Measurements from ENCODE around the gene ADCY1.

DNA sequence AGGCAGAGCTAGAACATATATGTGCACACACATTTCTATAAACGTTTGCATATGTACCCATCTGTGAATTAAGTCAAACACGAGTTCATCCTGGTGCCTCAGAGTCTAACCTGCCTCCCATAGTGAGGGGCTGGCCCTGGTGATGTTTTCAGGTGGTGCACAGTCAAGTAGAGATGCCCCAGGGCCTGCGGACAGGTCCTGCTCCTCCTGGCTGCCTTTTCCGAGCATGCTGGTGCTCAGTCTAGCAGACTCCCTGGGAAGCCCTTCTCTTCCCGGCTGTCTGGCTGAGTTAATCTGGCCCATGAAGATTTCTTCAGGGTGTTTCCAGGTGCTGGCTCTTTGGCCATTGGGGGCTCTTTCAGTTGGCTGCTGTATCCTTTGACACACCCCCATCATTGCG is 14.3 kb downstream of the ADCY1 start:
- TF ChIP-seq, protein P1, sequence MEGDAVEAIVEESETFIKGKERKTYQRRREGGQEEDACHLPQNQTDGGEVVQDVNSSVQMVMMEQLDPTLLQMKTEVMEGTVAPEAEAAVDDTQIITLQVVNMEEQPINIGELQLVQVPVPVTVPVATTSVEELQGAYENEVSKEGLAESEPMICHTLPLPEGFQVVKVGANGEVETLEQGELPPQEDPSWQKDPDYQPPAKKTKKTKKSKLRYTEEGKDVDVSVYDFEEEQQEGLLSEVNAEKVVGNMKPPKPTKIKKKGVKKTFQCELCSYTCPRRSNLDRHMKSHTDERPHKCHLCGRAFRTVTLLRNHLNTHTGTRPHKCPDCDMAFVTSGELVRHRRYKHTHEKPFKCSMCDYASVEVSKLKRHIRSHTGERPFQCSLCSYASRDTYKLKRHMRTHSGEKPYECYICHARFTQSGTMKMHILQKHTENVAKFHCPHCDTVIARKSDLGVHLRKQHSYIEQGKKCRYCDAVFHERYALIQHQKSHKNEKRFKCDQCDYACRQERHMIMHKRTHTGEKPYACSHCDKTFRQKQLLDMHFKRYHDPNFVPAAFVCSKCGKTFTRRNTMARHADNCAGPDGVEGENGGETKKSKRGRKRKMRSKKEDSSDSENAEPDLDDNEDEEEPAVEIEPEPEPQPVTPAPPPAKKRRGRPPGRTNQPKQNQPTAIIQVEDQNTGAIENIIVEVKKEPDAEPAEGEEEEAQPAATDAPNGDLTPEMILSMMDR (conservative IDR thresholded peaks at IDR 0.05; ENCODE audit: low read length) = no peak
- no peak for TF ChIP-seq EZH2phosphoT487 (IDR thresholded peaks at IDR 0.05; ENCODE audit: borderline replicate concordance)

Measured in Loucy (cell line).